Spleen (tissue), 11 donors: ENCODE data around the gene MTFMT. TPM values are rescaled to one million over a fixed set of nuclear protein-coding genes. Genes with fewer than 3 reads are reported as not detected.

Experiments used
- DNase-seq: peaks from one replicate; pipeline ENCODE4 v3.0.0-alpha.2; 2020
- H3K27ac ChIP-seq, 8 donors: fragments of 200-600 bp; sonication (generic) in 7 of 8; 1 replicate in 4 of 8; 2 replicates in 4 of 8; pipeline versions ENCODE4 v1.5.0 to v1.8.0; 2016 to 2021; ENCODE audit warnings: inconsistent platforms in 4 of 8, mild to moderate bottlenecking in 4 of 8, moderate library complexity in 1 of 8
- H3K27me3 ChIP-seq, 7 donors: fragments of 200-600 bp; sonication (generic) in 6 of 7; replicated peaks in 1 of 7; 1 replicate in 4 of 7; 2 replicates in 3 of 7; pipeline versions ENCODE4 v1.5.0 to v1.8.0; 2016 to 2021; ENCODE audit warnings: inconsistent platforms in 3 of 7, mild to moderate bottlenecking in 1 of 7
- H3K36me3 ChIP-seq, 6 donors: fragments of 200-600 bp; sonication (generic) in 5 of 6; 1 replicate in 4 of 6; 2 replicates in 2 of 6; pipeline versions ENCODE4 v1.5.0 to v1.8.0; 2016 to 2021; ENCODE audit warnings: inconsistent platforms in 2 of 6
- H3K4me1 ChIP-seq, 6 donors: fragments of 200-600 bp; sonication (generic) in 5 of 6; 1 replicate in 3 of 6; 2 replicates in 3 of 6; pipeline versions ENCODE4 v1.5.0 to v1.8.0; 2016 to 2021; ENCODE audit warnings: inconsistent platforms in 3 of 6
- H3K4me3 ChIP-seq, 8 donors: fragments of 200-600 bp; sonication (generic) in 7 of 8; 1 replicate in 4 of 8; 2 replicates in 4 of 8; pipeline versions ENCODE4 v1.5.0 to v1.8.0; 2016 to 2021; ENCODE audit warnings: inconsistent platforms in 4 of 8, mild to moderate bottlenecking in 4 of 8, moderate library complexity in 2 of 8
- H3K9me3 ChIP-seq, 8 donors: fragments of 200-600 bp; sonication (generic) in 7 of 8; 1 replicate in 4 of 8; 2 replicates in 4 of 8; pipeline versions ENCODE4 v1.5.0 to v1.8.0; 2016 to 2021; ENCODE audit warnings: inconsistent platforms in 4 of 8
- POLR2A ChIP-seq, 3 donors: fragments of 450-650 bp; IDR thresholded peaks; one replicate each; pipeline ENCODE4 v1.5.1; 2017; ENCODE audit warnings: antibody characterized with exemption in 3 of 3, mild to moderate bottlenecking in 1 of 3
- POLR2AphosphoS5 ChIP-seq, 3 donors: sonication (generic); formaldehyde crosslinking; IDR thresholded peaks; one replicate each; pipeline ENCODE4 v1.5.1; 2017; ENCODE audit warnings: antibody characterized with exemption in 3 of 3
- WGBS, 5 donors: extraction: QIAGEN DNeasy Blood & Tissue Kit in 3 of 5; methylation state at CpG; one replicate each; pipeline versions ENCODE4 v1.1.5 to v1.1.7; 2013 to 2018; 5-methylcytosine and 5-hydroxymethylcytosine counted together
- intact Hi-C: fragments of 100-400 bp; cut with DNase I; formaldehyde crosslinking; loops from one replicate; pipeline ENCODE4 v1.15.0; 2023; ENCODE audit warnings: low total_unique reads
- polyA plus RNA-seq, 3 donors: library from polyadenylated mRNA; stranded (reverse); fragments of 200-250 nt; gene quantifications; one replicate each; pipeline ENCODE4 v1.2.1, GENCODE V29; 2013
- total RNA-seq, 7 donors: library from RNA; depleted of rRNA in 3 of 7; stranded (reverse); fragments of >200 nt in 3 of 7; fragmentation: NEBNext Ultra II Directional in 4 of 7; extraction: Animal tissue kit (Norgen Biotek cat#: 25700) in 4 of 7; gene quantifications; one replicate each; pipeline versions ENCODE4 v1.1.0 to v1.2.1, GENCODE V29; 2016 to 2021
- TF ChIP-seq, protein P1 (sequence below), 11 experiments: fragments of 200-600 bp in 7 of 11; fragments of 450-650 bp in 4 of 11; sonication (generic) in 4 of 11; IDR thresholded peaks in 8 of 11; conservative IDR thresholded peaks in 3 of 11; 1 replicate in 7 of 11; 2 replicates in 4 of 11; pipeline versions ENCODE4 v1.4.0 to v1.8.0; 2016 to 2021; ENCODE audit warnings: antibody characterized with exemption in 11 of 11, inconsistent platforms in 4 of 11, mild to moderate bottlenecking in 1 of 11
- donor health status: healthy with polysubstance abuse.
- donor health status: DM: no; HTN: no; CAD: no; lungs with moderate emphysema.
- donor health status: DM: no; HTN: no; CAD: no.
- donor health status: Bipolar disorder and iron deficiency.
- donor health status: healthy.
- donor health status: DM: no; HTN: no; CAD: no.
- donor health status: DM: yes; HTN: yes; CAD: no.

MTFMT gene
- total and polyA plus RNA-seq, 10 donors, result 3.7 to 27.5 (median 12.4) TPM

DNA sequence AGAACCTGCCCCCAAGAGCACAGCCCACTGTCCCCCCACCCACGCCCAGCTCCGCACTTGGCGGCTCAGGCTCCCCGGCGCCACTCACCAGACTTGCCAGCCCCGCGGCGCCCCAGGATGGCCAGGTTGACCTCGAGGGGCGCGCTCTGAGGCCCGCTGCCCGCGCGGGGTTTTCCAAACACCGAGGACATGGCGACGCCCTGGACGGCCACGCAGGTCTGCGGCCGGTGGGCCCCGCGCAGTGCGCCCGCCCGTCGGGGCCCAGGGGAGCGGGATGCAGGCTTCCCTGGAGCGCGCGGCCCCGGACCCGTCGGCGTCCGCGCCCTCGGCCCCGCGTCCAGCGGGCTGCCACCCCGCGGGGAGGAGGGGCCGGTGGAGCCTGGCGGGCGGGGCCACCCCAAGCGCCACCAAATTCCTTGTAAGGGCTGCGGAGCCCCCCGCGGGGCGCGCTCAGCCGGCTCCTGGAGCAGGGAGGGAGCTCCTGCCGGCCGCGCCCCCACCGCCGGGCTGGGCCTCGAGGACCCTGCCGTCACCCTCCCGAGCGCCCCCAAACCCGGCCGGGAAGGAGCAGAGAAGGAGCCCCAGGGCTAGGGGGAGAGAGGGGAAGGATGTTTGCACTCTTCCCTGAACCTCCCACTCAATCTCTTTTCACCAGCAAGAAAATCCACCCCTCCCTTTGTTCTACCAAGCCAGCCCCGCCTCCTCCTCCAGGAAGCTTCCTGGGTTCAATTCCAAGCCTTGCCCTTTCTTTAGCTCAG is 38.4 kb upstream of the MTFMT start, which contains the start of gene RASL12:
Gene RASL12, minus strand, starts transcription at position 347 of the 758 bp plus-strand sequence. Its CDS starts 156 bp downstream, at position 191.
- Histone ChIP-seq H3K9me3 (no peaks in the 10 kb centered on the region), H3K4me3 (peak within 1 kb of the TSS in 7 of 8 donors; percentile 26 to 64 (median 37)), H3K36me3 (no peaks in the 10 kb centered on the region), H3K4me1 (peaks cover 0 to 38% (median 4%) of the 10 kb centered on the region in 6 donors), H3K27ac (peak within 1 kb of the TSS; percentile 35 to 82 (median 74)), H3K27me3 (peaks cover 0 to 56% (median 23%) of the 10 kb centered on the region in 7 donors)
- intact Hi-C loops, result no loop called here
- no peak for DNase-seq
- TF ChIP-seq POLR2AphosphoS5 (IDR thresholded peaks at IDR 0.05) (peak in 1 of 3 donors; percentile 29), POLR2A (IDR thresholded peaks at IDR 0.05) (no peak)
- TF ChIP-seq, protein P1, sequence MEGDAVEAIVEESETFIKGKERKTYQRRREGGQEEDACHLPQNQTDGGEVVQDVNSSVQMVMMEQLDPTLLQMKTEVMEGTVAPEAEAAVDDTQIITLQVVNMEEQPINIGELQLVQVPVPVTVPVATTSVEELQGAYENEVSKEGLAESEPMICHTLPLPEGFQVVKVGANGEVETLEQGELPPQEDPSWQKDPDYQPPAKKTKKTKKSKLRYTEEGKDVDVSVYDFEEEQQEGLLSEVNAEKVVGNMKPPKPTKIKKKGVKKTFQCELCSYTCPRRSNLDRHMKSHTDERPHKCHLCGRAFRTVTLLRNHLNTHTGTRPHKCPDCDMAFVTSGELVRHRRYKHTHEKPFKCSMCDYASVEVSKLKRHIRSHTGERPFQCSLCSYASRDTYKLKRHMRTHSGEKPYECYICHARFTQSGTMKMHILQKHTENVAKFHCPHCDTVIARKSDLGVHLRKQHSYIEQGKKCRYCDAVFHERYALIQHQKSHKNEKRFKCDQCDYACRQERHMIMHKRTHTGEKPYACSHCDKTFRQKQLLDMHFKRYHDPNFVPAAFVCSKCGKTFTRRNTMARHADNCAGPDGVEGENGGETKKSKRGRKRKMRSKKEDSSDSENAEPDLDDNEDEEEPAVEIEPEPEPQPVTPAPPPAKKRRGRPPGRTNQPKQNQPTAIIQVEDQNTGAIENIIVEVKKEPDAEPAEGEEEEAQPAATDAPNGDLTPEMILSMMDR (IDR thresholded peaks at IDR 0.05 in 8 of 11, conservative IDR thresholded peaks at IDR 0.05 in 3 of 11), result no peak
- WGBS, 5 donors, result 6 to 10% (median 7%) methylated on average over 12 to 66 of the region's 66 CpGs

DNA sequence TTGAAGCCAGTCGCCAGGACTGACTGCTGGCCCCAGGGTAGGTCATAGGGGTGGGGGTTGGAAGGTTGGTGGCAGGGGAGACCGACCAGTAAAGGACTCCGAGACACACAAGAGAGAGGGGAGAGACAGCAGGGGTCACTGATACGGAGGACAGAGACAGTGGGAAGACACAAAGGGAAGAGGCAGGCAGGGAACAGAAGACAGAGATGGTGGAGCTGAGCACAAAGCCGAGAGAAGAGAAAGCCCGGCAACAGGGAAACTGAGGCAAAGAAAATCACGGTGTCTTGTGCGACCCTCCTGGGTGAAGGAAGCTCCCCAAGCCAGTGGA is 37.8 kb upstream of the MTFMT start:
- H3K27ac ChIP-seq, result peak overlapping the region in 7 of 8 donors; percentile 39 to 82 (median 75)
- H3K4me1 ChIP-seq, result peaks cover 0 to 43% (median 4%) of the 10 kb centered on the region in 6 donors
- WGBS, 5 donors, result 26 to 39% (median 35%) methylated on average over 8 of the region's 8 CpGs
- intact Hi-C loops, result no loop called here
- no peak for DNase-seq
- TF ChIP-seq, protein P1 (IDR thresholded peaks at IDR 0.05 in 8 of 11, conservative IDR thresholded peaks at IDR 0.05 in 3 of 11), result no peak
- TF ChIP-seq POLR2AphosphoS5 (IDR thresholded peaks at IDR 0.05), result no peak
- no peak for TF ChIP-seq POLR2A (IDR thresholded peaks at IDR 0.05)
- peak overlapping the region in 7 of 8 donors; percentile 26 to 64 (median 37) for H3K4me3 ChIP-seq
- no peaks in the 10 kb centered on the region for H3K36me3 ChIP-seq
- H3K9me3 ChIP-seq, result no peaks in the 10 kb centered on the region
- H3K27me3 ChIP-seq, result peaks cover 0 to 56% (median 23%) of the 10 kb centered on the region in 7 donors

DNA sequence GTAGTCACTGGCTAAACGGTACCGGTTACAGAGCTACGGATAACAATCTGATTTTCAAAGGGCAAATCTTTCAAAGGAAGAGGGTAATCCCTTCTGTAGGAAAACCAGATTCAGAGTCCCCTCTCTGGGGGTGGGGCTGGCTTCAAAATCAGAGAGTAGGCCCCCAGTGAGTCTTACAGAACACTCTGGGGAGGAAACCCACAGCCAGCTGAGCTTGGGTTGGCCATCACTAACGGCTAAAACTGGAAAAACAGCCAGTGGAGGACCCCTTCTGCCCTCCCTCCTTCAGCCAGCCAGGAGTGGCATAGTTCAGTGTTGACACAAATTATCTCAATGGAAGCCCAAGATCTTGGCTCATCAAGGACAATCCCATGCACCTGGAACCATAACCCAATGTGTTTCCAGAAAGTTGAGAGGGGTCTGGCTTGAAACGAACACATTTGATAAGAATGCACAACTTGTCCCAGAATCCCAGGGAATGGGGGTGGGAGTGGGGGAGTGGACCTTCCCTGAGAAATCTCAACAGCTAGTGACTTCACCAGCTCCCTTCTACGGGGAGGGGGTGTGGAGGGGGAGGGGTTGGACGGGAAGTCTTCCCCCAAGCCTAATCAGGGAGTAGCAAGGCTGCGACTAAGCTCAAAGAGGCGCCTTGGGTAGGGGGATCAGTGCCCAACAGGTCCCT is 37.3 kb upstream of the MTFMT start:
- intact Hi-C loops, result no loop called here
- H3K9me3 ChIP-seq, result no peaks in the 10 kb centered on the region
- 40 to 54% (median 50%) methylated on average over 9 of the region's 9 CpGs for WGBS, 5 donors
- H3K4me3 ChIP-seq, result peak overlapping the region in 6 of 8 donors; percentile 26 to 64 (median 38)
- TF ChIP-seq POLR2AphosphoS5 (IDR thresholded peaks at IDR 0.05) (no peak), POLR2A (IDR thresholded peaks at IDR 0.05) (no peak)
- H3K4me1 ChIP-seq, result peaks cover 0 to 39% (median 4%) of the 10 kb centered on the region in 6 donors
- DNase-seq, result no peak
- H3K27me3 ChIP-seq, result peaks cover 0 to 56% (median 23%) of the 10 kb centered on the region in 7 donors
- H3K27ac ChIP-seq, result peak overlapping the region in 7 of 8 donors; percentile 39 to 82 (median 75)
- no peaks in the 10 kb centered on the region for H3K36me3 ChIP-seq

DNA sequence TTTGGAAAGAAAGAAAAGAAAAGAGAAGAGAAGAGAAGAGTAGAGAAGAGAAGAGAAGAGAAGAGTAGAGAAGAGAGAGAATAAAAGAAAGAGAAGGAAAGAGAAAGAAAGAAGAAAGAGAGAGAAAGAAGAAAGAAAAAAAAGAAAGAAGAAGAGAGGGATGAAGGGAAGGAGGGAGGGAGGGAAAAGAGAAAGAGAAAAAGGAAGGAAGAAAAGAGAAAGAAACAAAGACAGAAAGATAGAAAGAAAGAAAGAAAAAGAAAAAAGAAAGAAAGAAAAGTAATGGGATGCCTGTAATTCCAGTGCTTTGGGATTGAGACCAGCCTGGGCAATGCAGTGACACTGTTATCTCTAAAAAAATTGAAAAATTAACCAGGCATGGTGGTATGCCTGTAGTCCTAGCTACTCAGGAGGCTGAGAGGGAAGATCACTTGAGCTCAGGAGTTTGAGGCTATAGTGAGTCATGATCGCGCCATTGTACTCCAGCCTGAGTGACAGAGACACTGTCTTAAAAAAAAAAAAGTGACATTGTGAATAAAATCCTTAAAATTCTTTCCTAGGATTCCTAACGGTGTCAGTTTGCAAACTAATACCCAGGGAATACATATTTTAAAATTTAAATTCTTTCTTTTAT is 36.7 kb upstream of the MTFMT start:
- Histone ChIP-seq H3K9me3 (no peaks in the 10 kb centered on the region), H3K4me3 (peak overlapping the region in 5 of 8 donors; percentile 7 to 64 (median 40)), H3K36me3 (no peaks in the 10 kb centered on the region), H3K27me3 (peaks cover 0 to 52% (median 23%) of the 10 kb centered on the region in 7 donors), H3K27ac (peak overlapping the region in 5 of 8 donors; percentile 27 to 82 (median 76)), H3K4me1 (peaks cover 0 to 32% (median 4%) of the 10 kb centered on the region in 6 donors)
- intact Hi-C loops, result no loop called here
- WGBS, 5 donors, result 65 to 82% (median 74%) methylated on average over 3 of the region's 3 CpGs
- TF ChIP-seq POLR2AphosphoS5 (IDR thresholded peaks at IDR 0.05) (no peak), POLR2A (IDR thresholded peaks at IDR 0.05) (no peak)
- TF ChIP-seq, protein P1 (IDR thresholded peaks at IDR 0.05 in 8 of 11, conservative IDR thresholded peaks at IDR 0.05 in 3 of 11), result no peak
- no peak for DNase-seq
